HepG2 (cell line): ENCODE data around the gene COBLL1. TPM values are rescaled to one million over a fixed set of nuclear protein-coding genes. Genes with fewer than 3 reads are reported as not detected.
A peak's percentile ranks its signal among the peaks of the same experiment; 100 is the strongest.

Experiments used
- AFF4 ChIP-seq: sonication (generic); formaldehyde crosslinking; IDR thresholded peaks from 2 replicates; pipeline ENCODE4 v1.4.0; 2020; ENCODE audit warnings: missing genetic modification reagents
- CREM ChIP-seq, 2 experiments: sonication (generic) in 1 of 2; formaldehyde crosslinking in 1 of 2; IDR thresholded peaks; 2 replicates each; pipeline versions ENCODE4 v1.4.0 to v1.6.1; 2016 to 2020; ENCODE audit warnings: antibody characterized with exemption in 1 of 2, mild to moderate bottlenecking in 1 of 2, missing genetic modification reagents in 1 of 2
- ELF3 ChIP-seq: IDR thresholded peaks from 2 replicates; pipeline ENCODE4 v1.6.1; 2016; ENCODE audit warnings: missing genetic modification reagents, missing compliant biosample characterization
- FOXO1 ChIP-seq: sonication (generic); formaldehyde crosslinking; IDR thresholded peaks from 2 replicates; pipeline ENCODE4 v1.4.0; 2020; ENCODE audit warnings: missing genetic modification reagents
- HNRNPL ChIP-seq: fragments of 200-400 bp; formaldehyde crosslinking; IDR thresholded peaks from 2 replicates; pipeline ENCODE4 v1.6.1; 2017; ENCODE audit warnings: mild to moderate bottlenecking, low read depth, low read length
- PPARG ChIP-seq: conservative IDR thresholded peaks from 2 replicates; pipeline ENCODE4 v1.6.1; 2016; ENCODE audit warnings: missing biosample characterization, missing genetic modification reagents
- XRCC5 ChIP-seq: fragments of 200-400 bp; formaldehyde crosslinking; optimal IDR thresholded peaks from 2 replicates; pipeline ENCODE3; 2017; ENCODE audit warnings: mild to moderate bottlenecking, low read length
- ZBTB8A ChIP-seq: sonication (generic); formaldehyde crosslinking; IDR thresholded peaks from 2 replicates; pipeline ENCODE4 v1.4.0; 2020; ENCODE audit warnings: mild to moderate bottlenecking, low read depth, missing genetic modification reagents, borderline replicate concordance
- ZNF746 ChIP-seq: sonication (generic); formaldehyde crosslinking; IDR thresholded peaks from 2 replicates; pipeline ENCODE4 v1.8.0; 2022; ENCODE audit warnings: mild to moderate bottlenecking, missing genetic modification reagents
- polyA plus RNA-seq, 8 experiments: library from polyadenylated mRNA; depleted of rRNA in 3 of 8; stranded (reverse) in 7 of 8; unstranded in 1 of 8; fragments of >200 nt; fragmentation: Illumina TruSeq in 4 of 8; extraction: Trizol in 4 of 8; gene quantifications; 2 replicates each; pipeline versions ENCODE4 v1.2.1 to v1.2.3, GENCODE V29; 2011 to 2016; ENCODE audit warnings: low read depth in 4 of 8, missing spikeins in 1 of 8, mixed read lengths in 1 of 8; ENCODE audit not compliant: insufficient read depth in 1 of 8
- total RNA-seq, 5 experiments: library from RNA; depleted of rRNA; stranded (reverse); fragments of >200 nt; fragmentation: Illumina TruSeq; extraction: Trizol; gene quantifications; 2 replicates each; pipeline ENCODE4 v1.2.3, GENCODE V29; 2016; ENCODE audit warnings: low read depth in 1 of 5
- TF ChIP-seq, protein P1 (sequence below): IDR thresholded peaks from 2 replicates; pipeline ENCODE4 v1.6.1; 2016; ENCODE audit warnings: low read depth
- TF ChIP-seq, protein P2 (sequence below): sonication (generic); formaldehyde crosslinking; IDR thresholded peaks from 2 replicates; pipeline ENCODE4 v1.4.0; 2020; ENCODE audit warnings: mild to moderate bottlenecking, missing genetic modification reagents
- TF ChIP-seq, protein P3 (sequence below): sonication (generic); formaldehyde crosslinking; IDR thresholded peaks from 2 replicates; pipeline ENCODE4 v1.4.0; 2020; ENCODE audit warnings: mild to moderate bottlenecking, missing genetic modification reagents, borderline replicate concordance
- TF ChIP-seq, protein P4 (sequence below): sonication (generic); formaldehyde crosslinking; IDR thresholded peaks from 2 replicates; pipeline ENCODE4 v1.5.0; 2020; ENCODE audit warnings: missing genetic modification reagents

Gene COBLL1
- total and polyA plus RNA-seq, 2 of the 13 experiments (the other 11 are each of a cell fraction or from before 2014, with no cell fraction given), result 32.6 to 86.8 TPM

GRCh38 chr2:164840458-164840929 lies 1.1 kb downstream of the COBLL1 start (continued):
- TF ChIP-seq, protein P1, sequence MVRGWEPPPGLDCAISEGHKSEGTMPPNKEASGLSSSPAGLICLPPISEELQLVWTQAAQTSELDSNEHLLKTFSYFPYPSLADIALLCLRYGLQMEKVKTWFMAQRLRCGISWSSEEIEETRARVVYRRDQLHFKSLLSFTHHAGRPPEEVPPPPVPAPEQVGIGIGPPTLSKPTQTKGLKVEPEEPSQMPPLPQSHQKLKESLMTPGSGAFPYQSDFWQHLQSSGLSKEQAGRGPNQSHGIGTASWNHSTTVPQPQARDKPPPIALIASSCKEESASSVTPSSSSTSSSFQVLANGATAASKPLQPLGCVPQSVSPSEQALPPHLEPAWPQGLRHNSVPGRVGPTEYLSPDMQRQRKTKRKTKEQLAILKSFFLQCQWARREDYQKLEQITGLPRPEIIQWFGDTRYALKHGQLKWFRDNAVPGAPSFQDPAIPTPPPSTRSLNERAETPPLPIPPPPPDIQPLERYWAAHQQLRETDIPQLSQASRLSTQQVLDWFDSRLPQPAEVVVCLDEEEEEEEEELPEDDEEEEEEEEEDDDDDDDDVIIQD (CRISPR knock-in tag), result peak; percentile 52; the same call in 1 of the 2 replicates
- TF ChIP-seq CREM (IDR thresholded peaks at IDR 0.05) (peak; percentile 67; the same call in 1 of the 2 replicates), CREM (CRISPR knock-in tag; IDR thresholded peaks at IDR 0.05) (no peak), ZNF746 (0 out of 2 replicates have a peak, but pooled peaks have one; percentile 33), AFF4 (CRISPR knock-in tag) (no peak), XRCC5 (peak; percentile 85), HNRNPL (peak; percentile 85), FOXO1 (CRISPR knock-in tag) (0 out of 2 replicates have a peak, but pooled peaks have one; percentile 35), PPARG (CRISPR knock-in tag) (no peak), ZBTB8A (CRISPR knock-in tag) (no peak), ELF3 (CRISPR knock-in tag) (peak; percentile 83)
- TF ChIP-seq, protein P2, sequence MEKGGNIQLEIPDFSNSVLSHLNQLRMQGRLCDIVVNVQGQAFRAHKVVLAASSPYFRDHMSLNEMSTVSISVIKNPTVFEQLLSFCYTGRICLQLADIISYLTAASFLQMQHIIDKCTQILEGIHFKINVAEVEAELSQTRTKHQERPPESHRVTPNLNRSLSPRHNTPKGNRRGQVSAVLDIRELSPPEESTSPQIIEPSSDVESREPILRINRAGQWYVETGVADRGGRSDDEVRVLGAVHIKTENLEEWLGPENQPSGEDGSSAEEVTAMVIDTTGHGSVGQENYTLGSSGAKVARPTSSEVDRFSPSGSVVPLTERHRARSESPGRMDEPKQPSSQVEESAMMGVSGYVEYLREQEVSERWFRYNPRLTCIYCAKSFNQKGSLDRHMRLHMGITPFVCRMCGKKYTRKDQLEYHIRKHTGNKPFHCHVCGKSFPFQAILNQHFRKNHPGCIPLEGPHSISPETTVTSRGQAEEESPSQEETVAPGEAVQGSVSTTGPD, result no peak
- TF ChIP-seq, protein P3, sequence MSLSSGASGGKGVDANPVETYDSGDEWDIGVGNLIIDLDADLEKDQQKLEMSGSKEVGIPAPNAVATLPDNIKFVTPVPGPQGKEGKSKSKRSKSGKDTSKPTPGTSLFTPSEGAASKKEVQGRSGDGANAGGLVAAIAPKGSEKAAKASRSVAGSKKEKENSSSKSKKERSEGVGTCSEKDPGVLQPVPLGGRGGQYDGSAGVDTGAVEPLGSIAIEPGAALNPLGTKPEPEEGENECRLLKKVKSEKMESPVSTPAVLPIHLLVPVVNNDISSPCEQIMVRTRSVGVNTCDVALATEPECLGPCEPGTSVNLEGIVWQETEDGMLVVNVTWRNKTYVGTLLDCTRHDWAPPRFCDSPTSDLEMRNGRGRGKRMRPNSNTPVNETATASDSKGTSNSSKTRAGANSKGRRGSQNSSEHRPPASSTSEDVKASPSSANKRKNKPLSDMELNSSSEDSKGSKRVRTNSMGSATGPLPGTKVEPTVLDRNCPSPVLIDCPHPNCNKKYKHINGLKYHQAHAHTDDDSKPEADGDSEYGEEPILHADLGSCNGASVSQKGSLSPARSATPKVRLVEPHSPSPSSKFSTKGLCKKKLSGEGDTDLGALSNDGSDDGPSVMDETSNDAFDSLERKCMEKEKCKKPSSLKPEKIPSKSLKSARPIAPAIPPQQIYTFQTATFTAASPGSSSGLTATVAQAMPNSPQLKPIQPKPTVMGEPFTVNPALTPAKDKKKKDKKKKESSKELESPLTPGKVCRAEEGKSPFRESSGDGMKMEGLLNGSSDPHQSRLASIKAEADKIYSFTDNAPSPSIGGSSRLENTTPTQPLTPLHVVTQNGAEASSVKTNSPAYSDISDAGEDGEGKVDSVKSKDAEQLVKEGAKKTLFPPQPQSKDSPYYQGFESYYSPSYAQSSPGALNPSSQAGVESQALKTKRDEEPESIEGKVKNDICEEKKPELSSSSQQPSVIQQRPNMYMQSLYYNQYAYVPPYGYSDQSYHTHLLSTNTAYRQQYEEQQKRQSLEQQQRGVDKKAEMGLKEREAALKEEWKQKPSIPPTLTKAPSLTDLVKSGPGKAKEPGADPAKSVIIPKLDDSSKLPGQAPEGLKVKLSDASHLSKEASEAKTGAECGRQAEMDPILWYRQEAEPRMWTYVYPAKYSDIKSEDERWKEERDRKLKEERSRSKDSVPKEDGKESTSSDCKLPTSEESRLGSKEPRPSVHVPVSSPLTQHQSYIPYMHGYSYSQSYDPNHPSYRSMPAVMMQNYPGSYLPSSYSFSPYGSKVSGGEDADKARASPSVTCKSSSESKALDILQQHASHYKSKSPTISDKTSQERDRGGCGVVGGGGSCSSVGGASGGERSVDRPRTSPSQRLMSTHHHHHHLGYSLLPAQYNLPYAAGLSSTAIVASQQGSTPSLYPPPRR (CRISPR knock-in tag), result peak; percentile 86
- TF ChIP-seq, protein P4, sequence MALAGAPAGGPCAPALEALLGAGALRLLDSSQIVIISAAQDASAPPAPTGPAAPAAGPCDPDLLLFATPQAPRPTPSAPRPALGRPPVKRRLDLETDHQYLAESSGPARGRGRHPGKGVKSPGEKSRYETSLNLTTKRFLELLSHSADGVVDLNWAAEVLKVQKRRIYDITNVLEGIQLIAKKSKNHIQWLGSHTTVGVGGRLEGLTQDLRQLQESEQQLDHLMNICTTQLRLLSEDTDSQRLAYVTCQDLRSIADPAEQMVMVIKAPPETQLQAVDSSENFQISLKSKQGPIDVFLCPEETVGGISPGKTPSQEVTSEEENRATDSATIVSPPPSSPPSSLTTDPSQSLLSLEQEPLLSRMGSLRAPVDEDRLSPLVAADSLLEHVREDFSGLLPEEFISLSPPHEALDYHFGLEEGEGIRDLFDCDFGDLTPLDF (CRISPR knock-in tag), result no peak
